ENCODE data around the gene APLP2.
"Not testable (repeated sequence)": the region's sequence is repeated elsewhere in the genome, so short reads cannot be mapped to it uniquely, and the experiment has no call there.

Gene APLP2

DNA sequence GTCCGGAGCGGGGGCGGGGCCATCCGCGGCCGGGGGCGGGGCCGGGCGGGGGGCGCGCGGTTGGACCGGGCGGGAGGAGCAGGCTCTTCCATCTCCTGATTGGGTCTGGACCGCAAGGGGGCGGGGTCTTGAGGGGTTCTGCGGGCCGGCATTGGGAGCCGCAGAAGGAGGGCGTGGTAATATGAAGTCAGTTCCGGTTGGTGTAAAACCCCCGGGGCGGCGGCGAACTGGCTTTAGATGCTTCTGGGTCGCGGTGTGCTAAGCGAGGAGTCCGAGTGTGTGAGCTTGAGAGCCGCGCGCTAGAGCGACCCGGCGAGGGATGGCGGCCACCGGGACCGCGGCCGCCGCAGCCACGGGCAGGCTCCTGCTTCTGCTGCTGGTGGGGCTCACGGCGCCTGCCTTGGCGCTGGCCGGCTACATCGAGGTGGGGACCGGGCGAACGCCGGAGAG, at the start of gene APLP2:
Gene APLP2, plus strand, starts transcription at position 236 of the 450 bp plus-strand sequence. Its CDS starts 84 bp downstream, at position 320.
- peak; percentile 97 for DNase-seq (ENCODE audit: low read depth in 2 of 2)

DNA sequence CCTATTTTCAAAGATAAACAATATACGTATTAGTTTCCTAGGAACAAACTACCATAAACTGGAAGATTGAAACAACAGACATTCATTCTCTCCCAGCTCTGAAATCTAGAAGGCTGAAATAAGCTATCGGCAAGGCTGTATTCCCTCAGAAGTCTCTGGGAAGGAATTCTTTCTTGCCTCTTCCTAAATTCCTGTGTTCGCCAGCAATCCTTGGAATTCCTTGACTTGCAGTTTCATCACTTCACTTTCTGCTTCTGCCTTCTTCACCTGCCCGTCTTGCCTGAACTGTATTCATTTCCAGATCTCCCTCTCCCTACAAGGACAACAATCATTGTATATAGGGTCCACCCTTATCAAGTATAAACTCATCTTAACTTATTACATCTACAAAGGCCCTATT, 49.4 kb upstream of the APLP2 start:
- no peak for DNase-seq (ENCODE audit: low read depth in 2 of 2)

DNA sequence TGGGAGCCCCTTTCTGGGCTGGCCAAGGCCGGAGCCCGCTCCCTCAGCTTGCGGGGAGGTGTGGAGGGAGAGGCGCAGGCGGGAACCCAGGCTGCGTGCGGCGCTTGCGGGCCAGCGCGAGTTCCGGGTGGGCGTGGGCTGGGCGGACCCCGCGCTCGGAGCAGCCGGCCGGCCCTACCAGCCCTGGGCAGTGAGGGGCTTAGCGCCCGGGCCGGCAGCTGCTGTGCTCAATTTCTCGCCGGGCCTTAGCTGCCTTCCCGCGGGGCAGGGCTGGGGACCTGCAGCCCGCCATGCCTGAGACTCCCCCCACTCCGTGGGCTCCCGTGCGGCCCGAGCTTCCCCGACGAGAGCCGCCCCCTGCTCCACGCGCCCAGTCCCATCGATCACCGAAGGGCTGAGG, 48.1 kb upstream of the APLP2 start:
- not testable (repeated sequence) for DNase-seq (ENCODE audit: low read depth in 2 of 2)

DNA sequence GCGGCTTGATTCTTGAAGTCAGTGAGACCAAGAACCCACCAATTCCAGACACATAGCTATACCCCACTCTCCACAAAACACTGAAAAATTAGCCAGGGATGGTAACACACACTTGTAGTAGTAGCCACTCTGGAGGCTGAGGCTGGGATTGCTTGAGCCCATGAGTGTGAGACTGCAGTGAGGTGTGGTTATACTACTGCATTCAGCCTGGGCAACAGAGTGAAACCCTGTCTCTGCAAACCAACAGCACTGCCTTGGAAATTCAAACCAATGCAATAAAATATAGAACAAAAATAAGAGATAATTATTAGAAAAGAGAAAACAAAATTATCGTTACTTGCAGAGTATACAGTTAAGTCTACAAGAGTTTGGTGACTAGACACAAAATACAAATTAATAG, 46.9 kb upstream of the APLP2 start:
- no peak for DNase-seq (ENCODE audit: low read depth in 2 of 2)

DNA sequence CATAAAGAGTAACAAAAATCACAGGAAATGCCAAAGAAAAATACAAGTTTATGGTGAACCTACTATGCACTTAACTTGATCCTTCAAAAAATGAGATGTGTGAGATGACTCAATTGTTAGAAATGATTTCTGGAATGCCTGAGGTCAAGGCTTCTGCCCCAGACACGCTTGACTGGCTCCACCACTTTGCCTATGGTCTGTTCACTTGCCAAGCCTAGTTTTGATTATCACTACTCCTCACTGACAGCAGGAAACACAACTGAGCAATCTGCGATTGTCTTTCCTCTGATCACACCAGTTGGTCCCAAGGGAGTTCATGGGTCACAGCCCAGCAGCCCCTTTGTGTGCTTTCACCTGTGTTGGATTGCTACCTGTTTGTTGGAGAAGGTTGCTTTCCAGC, 46.5 kb upstream of the APLP2 start:
- DNase-seq (ENCODE audit: low read depth in 2 of 2), result no peak

DNA sequence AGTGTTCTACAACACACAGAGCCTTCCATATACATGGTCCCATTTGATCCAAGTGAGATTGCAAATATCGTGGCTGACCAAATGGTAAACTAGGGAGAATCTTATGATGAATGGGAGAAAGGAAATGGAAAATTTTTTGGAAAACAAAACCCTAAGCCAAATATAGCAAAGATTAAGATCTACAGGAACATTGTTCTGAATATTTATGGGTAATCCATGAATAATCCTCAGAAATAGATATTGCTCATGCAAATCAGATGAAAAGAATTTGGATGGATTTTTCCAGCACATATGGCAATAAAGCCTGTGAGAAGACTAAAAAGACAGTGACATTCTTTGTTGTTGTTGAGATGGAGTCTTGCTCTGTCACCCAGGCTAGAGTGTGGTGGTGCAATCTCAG, 45.3 kb upstream of the APLP2 start:
- DNase-seq (ENCODE audit: low read depth in 2 of 2), result no peak

DNA sequence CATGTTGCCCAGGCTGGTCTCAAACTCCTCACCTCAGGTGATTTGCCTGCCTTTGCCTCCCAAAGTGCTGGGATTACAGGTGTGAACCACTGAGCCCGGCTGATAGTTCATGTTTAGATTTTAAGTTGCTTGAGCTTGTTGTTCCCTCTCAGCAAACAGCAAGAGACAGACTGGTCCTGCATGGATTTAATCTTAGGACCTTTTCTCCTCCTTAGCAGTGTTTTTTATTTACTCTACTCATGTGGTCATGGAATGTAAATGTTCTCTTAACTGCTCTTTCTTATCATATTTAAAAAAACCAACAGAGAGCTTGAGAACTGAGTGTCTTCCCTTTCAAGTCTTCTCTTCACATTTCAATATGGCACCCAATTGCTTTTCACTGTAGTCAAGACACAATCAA, 44.3 kb upstream of the APLP2 start:
- no peak for DNase-seq (ENCODE audit: low read depth in 2 of 2)

DNA sequence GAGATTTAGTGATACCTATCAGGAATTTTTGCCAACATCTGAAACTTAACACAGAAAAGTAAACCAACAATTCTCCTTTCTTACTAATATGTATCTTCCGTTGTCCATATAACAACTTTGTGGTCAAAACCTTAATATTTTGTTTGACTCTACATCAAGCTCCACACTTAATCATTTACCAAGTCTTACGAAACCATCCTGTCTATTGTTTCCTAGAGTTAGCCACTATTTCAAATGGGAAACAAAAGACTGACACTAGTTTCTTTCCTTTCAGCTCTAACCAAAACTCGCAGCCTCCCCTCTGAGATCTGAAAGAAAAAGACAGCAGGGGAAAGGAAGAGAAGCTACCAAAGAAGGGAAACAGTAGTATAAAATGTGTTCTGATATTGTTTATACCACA, 40.6 kb upstream of the APLP2 start:
- no peak for DNase-seq (ENCODE audit: low read depth in 2 of 2)

DNA sequence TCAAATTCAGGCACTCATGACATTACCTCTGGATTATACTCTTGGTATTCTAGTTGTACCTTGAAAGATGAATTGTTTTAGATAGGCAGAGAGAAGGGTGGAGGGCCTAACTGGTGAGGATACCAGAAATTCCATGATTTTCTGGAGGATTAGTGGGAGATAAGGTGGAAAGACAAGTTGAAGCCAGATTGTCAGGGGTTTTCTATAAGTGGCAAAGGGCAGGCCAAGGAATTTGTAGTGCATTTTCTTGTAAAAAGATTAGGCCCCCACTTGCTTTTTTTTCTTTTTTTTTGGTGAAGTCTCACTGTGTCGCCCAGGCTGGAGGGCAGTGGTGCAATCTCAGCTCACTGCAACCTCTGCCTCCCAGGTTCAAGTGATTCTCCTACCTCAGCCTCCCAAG, 38.6 kb upstream of the APLP2 start:
- DNase-seq (ENCODE audit: low read depth in 2 of 2), result no peak

DNA sequence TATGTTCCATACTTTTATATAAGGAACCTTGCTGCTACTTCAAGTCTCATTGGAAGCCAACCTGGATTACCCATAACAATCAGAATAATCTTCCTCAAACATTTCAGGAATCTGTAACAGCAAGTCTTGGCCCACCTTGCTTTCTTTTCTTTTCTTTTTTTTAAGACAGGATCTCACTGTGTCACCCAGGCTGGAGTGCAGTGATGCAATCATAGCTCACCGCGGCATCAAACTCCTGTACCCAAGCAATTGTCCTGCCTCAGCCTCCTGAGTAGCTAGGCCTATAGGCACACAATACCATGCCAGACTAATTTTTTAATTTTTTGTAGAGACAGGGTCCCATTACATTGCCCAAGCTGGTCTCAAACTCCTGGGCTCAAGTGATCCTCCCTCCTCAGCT, 37.7 kb upstream of the APLP2 start:
- DNase-seq (ENCODE audit: low read depth in 2 of 2), result no peak

DNA sequence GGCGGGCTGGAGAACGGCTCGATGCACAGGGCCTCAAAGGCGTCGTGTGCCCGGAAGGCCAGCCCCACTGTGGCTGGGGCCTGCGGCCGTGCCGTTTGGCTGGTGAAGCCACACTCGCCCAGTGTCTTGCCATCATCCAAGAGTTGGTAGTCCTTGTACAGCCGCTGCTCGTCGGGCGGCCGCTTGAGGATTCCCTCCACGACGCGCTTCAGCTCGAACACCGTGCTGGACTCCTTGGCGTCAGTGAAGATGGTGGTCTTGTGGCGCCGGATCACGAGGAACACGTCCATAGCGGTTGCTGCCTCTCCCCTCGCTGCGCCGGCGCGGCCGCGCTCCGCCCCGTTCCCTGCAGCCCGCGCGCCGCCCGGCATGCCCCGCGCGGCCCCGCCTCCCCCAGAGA, 36.8 kb upstream of the APLP2 start:
- DNase-seq (ENCODE audit: low read depth in 2 of 2), result no peak

DNA sequence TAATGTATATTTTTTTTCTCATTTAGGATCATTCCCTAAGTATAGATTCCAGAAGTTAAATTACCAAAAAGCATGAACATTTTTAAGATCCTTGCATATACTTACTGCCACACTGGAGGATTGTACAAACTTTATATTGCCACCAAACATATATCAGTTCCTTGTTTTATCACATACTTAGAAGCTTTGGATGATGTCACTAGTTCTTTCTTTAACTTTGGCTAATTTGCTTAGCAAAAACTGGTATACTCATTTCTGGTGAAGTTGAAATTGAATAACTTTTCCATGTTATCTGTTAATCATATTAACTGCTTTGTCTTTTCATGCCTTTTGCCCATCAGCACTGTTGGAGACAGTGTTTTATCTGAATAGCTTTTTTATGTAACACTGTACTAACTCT, 35.5 kb upstream of the APLP2 start:
- no peak for DNase-seq (ENCODE audit: low read depth in 2 of 2)

DNA sequence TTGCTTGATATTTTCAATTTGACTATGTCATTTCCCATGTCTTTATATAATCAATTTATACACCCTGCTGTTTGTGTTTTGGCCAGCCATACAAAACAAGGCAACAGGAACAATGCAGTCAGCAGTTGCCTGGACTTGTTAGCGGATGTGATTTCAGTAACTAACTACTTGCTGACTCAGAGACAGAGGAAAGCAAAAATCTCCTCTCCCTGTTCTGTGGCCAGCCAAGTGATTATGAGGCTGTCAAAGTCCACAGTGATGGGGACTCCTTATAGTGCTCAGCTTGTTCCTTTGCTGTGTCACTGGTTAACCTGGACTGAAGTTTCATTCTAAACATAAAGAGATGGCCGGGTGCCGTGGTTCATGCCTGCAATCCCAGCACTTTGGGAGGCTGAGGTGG, 32.6 kb upstream of the APLP2 start:
- no peak for DNase-seq (ENCODE audit: low read depth in 2 of 2)

DNA sequence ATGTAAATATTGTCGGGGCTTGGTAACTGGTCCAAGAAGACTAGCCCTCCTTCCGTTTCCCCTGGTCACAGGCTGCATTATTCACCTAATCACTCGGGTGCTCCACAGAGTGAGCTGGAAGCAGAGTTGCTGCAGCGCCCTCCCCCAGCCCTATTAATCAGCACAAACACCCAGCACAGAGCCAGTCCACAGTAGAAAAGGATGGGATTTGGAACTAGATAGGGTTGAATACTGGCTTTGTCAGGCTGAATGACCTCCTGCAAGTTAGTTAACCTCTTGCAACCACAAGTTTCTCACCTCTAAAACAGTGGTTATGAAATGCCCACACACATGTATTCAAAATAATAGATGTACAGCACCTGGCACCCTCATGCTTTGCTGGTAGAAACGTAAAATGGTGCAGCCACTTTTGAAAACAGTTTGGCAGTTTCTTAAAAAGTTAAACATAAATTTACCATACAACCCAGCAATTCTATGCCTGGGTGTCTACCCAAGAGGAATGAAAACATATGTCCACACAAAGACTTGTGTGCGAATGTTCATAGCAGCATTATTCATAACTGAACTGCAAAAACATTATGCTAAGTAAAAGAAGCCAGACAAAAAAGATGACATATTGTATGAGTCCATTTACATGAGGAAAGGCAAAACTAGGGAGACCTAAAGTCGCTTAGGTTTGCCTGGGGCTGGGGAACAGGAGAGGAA, 31.7 kb upstream of the APLP2 start:
- DNase-seq (ENCODE audit: low read depth in 2 of 2), result no peak

DNA sequence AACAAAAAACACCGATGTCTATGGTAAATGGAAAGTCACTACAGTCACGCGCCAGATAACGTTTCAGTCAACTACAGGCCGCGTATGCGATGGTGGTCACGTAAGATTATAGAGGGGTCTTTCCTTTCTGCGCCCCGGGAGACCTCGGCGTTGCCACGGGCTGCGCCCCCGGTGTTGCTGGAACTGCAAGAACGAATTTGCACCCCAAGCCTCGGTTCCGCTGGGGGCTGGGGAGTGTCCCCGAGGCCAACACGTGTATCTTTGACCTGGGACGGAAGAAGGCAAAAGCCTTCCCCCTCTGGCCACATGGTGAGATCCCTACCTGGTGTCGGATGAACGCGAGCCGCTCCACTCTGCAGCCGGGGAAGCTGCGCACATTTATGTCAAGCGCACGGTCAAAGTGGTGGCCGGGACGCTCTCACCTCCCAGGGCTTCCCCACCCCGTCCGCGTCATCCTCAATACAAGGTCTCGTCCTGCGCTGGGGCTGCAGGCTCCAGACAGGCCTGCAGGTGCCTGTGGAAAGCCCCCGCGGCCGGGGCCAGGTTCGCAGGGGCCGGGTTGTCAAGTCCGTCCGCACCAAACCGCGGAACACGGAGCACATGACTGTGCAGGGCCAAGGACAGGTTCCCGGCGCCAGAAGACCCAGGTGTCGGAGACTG, 29.3 kb upstream of the APLP2 start:
- DNase-seq (ENCODE audit: low read depth in 2 of 2), result no peak

DNA sequence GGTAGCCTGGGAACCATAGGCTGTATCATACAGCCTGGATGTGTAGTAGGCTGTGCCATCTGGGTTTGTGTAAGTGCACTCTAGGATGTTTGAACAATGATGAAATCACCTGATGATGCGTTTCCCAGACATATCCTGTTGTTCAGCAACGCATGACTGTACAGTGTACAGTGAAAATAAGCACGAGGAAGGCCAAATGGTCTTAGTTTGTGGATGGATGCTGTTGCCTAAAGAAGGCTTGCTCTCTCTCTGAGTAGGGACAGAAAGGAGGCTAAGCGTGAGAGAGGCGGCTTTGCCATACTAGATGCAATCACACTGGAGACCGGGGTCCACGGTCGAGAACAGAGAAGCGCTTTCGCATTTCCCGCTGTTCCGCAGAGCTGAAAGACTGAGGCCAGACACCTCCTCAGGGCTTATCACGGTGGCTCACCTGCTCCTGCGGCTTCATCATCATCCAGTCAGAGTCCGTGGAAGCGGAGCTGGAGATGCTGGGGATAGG, 27.6 kb upstream of the APLP2 start:
- DNase-seq (ENCODE audit: low read depth in 2 of 2), result no peak

DNA sequence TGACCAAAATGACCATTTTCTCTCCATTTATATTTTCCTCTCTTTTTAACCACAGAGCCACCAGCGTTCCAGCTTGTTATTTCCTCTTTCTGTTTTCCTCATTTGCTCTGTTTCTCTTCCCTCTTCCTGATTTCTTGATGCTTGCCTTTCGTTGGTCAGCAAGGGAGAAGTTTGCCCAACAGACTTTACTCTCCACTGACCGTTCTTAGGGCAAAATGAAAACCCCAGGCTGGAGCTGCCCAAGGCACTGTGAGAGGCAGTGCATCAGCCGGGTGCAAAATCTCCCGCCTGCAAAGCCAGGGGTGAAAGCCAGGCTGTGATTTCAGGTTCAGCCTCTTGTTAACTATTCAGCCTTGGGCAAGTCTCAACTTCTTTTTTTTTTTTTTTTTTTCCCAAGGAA, 26.1 kb upstream of the APLP2 start:
- no peak for DNase-seq (ENCODE audit: low read depth in 2 of 2)

DNA sequence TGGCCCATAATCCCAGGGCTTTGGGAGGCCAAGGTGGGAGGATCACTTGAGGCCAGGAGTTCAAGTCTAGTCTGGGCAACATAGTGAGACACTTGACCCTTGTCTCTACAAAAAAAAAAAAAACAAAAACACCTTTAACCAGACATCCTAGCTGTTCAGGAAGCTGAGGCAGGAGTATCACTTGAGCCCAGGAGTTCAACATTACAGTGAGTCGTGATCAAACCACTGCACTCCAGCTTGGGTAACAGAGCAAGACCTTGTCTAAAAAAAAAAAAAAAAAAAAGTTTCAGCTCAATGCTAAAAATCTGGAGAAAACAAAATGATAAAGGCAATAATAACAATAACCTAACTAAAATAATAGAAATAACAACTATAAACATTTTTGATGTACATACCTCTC, 22.6 kb upstream of the APLP2 start:
- DNase-seq (ENCODE audit: low read depth in 2 of 2), result no peak

DNA sequence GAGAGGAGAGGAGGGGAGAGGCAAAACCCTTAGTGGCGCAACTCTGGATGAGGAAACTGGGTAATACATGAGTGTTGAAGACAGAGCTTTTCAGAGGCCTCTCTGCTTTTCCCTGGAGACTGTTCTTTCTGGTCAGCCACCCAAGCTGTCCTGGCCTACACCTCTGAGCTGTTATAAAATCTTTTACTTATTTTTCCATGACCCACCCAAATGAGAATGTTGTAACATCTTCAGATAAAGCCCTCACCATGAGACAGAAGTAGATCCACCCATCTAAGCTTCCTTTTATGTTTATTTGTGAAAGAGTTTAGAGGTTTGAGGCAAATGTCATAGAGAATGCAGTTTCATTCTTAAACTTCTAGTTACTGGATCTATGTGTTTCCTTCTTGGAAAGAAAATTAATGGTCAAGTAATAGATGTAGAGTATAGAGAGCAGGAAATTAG, 20.3 kb upstream of the APLP2 start:
- DNase-seq (ENCODE audit: low read depth in 2 of 2), result no peak

DNA sequence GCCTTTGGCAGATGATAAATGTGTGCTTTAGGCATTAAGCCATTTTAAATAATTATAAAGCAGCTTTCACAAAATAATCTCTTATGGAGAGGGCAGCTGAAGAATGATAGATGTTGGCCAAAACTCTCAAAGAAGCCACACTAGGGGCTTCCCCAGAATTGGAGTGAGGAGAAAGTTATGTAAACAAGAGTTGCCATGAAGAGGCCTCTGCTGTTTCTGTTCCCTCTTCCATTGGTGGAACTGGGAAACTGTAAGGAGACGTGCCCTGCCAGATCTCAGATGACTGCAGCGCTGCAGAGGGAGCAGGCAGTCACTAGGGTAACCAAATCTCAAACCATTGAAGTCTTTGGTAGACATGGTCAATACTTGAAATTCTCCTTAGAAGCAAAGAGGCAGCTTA, 19.4 kb upstream of the APLP2 start:
- no peak for DNase-seq (ENCODE audit: low read depth in 2 of 2)

DNA sequence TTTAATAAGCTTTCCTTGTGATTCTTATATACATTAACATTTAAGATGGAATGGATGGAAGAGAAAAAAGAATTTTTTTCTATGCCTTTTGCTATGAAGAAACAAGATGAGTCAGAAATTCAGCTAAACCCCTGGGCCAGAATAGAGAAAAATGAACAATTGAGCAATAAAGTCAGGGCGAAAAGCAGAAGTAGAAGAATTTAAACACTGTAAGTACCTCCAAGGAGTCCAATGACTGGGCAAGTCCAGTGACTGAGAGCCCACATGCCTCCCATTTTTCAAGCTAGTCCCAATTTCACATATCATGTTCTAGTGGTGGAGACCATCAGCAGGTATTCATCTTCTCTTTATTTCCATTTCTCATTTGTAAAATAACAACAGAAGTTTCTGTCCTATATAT, 18.6 kb upstream of the APLP2 start:
- no peak for DNase-seq (ENCODE audit: low read depth in 2 of 2)

DNA sequence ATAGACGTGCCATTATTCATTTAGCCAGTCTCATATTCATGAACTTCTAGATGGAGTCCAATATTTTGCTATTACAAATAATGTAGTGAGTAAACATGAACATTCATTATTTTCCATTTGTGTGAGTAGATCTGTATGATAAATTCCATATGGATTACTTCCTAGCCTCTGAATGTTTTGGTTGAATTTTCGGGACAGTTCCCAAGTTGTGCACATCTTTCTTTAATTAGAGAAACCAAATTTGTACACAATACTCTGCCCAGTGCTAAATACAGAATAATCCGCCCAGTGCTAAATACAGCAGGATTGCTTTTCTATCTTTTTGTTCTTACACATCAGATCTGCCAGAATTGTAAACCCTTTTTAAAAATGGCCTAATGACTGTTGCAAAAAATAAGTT, 17.1 kb upstream of the APLP2 start:
- DNase-seq (ENCODE audit: low read depth in 2 of 2), result no peak

DNA sequence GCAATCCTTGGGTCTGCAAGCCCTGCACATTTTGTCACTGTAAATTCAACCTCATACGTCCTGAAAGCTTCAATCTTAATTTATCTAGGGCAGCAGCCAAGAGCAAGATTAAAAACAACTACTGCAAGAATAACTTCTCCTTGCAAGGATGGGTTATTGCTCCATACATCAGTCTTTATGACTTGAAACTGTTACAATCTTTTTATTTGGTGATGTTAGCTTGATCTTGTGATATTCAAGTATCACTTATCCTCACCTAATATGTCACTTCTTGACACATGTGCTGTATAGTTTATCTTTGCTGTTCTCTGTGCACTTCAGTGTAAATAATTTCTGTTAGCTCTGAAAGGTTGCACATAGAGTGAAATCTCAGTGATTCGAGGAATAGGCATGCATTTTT, 14.7 kb upstream of the APLP2 start:
- DNase-seq (ENCODE audit: low read depth in 2 of 2), result no peak

DNA sequence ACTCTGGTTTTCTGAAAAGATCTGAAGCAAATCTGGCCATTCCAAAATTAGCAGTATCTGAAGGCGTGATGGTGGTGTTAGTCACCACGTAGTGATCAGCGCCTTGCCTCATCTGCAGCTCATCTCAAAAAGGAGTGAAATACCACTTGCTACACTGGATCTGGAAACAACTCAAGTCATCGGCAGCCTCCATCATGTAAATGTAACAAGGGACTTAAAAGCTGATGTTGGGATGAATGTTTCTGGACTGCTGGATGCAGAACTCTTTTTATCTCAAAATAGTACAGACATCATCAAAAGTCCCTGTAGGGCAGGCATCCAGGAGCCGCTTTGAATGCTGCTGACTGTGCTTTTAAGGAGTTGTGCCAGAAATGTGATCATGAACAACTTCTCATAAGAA, 14.1 kb upstream of the APLP2 start:
- DNase-seq (ENCODE audit: low read depth in 2 of 2), result no peak
